ENCODE results near the gene LDB2.

DNA sequence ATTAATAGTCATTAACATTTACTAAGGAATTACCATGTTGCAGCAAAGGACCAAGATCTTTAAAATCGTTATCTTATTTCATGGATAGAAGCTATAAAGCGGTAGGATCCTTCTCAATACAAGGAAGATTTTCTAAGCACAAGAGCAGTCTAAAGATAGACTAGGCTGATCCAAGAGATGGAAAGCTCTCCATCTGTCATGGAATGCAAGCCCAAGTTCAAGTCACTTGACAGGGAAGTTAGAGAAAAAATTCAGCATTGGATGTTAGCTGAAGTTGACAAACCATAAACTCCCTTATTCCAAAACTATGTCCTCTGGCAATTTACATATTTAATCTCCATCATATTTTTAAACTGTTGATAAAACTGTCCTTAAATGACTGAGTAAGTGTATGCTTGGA is 177.7 kb downstream of the LDB2 start:
- TF ChIP-seq POLR2A (IDR thresholded peaks at IDR 0.05; ENCODE audit: control extremely low read depth in 1 of 2, low read depth in 2 of 2, low read length in 2 of 2) (no peak), CBX5 (IDR thresholded peaks at IDR 0.05; ENCODE audit: low read depth, low read length) (no peak)

Measured in H1 (cell line).